ENCODE measurements around the gene CYTH3.
"Not testable (repeated sequence)": the region's sequence is repeated elsewhere in the genome, so short reads cannot be mapped to it uniquely, and the experiment has no call there.

CYTH3 gene

GRCh38 chr7:6154542-6155404, 117.7 kb downstream of the CYTH3 start:
- H3K27ac Mint-ChIP-seq = no peak overlapping the region
- no peak for TF ChIP-seq CTCF (IDR thresholded peaks at IDR 0.05)
- no peak overlapping the region for H3K4me3 Mint-ChIP-seq
- H3K9me3 Mint-ChIP-seq = no peaks in the 10 kb centered on the region
- no peak for DNase-seq
- no peaks in the 10 kb centered on the region for H3K27me3 Mint-ChIP-seq (ENCODE audit: low read depth, poor library complexity)
- H3K36me3 Mint-ChIP-seq (ENCODE audit: low read depth) = peaks cover 72% of the 10 kb centered on the region
- peaks cover 11% of the 10 kb centered on the region for H3K4me1 Mint-ChIP-seq

GRCh38 chr7:6153646-6154541, 118.5 kb downstream of the CYTH3 start:
- no peak for TF ChIP-seq CTCF (IDR thresholded peaks at IDR 0.05)
- Mint-ChIP-seq H3K27ac (no peak overlapping the region), H3K4me3 (no peak overlapping the region), H3K27me3 (ENCODE audit: low read depth, poor library complexity) (no peaks in the 10 kb centered on the region), H3K9me3 (no peaks in the 10 kb centered on the region), H3K4me1 (peaks cover 9% of the 10 kb centered on the region), H3K36me3 (ENCODE audit: low read depth) (peaks cover 76% of the 10 kb centered on the region)
- DNase-seq = no peak

- H3K36me3 Mint-ChIP-seq (ENCODE audit: low read depth) = peaks cover 77% of the 10 kb centered on the region
- peaks cover 16% of the 10 kb centered on the region for H3K4me1 Mint-ChIP-seq
- H3K27me3 Mint-ChIP-seq (ENCODE audit: low read depth, poor library complexity) = no peaks in the 10 kb centered on the region
- no peak overlapping the region for H3K4me3 Mint-ChIP-seq
- no peak for TF ChIP-seq CTCF (IDR thresholded peaks at IDR 0.05)
- no peak for DNase-seq
- no peak overlapping the region for H3K27ac Mint-ChIP-seq
- no peaks in the 10 kb centered on the region for H3K9me3 Mint-ChIP-seq
Observed at GRCh38 chr7:6151994-6152735, 120.3 kb downstream of the CYTH3 start.

GRCh38 chr7:6151527-6151926, 120.9 kb downstream of the CYTH3 start:
- H3K9me3 Mint-ChIP-seq; H3K27me3 Mint-ChIP-seq (ENCODE audit: low read depth, poor library complexity); H3K27ac Mint-ChIP-seq; H3K4me3 Mint-ChIP-seq; DNase-seq: not testable (repeated sequence)
- Mint-ChIP-seq H3K36me3 (ENCODE audit: low read depth) (peaks cover 78% of the 10 kb centered on the region), H3K4me1 (peaks cover 16% of the 10 kb centered on the region)

- Mint-ChIP-seq H3K27ac (no peak overlapping the region), H3K27me3 (ENCODE audit: low read depth, poor library complexity) (no peaks in the 10 kb centered on the region), H3K9me3 (no peaks in the 10 kb centered on the region), H3K4me3 (no peak overlapping the region), H3K4me1 (peaks cover 16% of the 10 kb centered on the region), H3K36me3 (ENCODE audit: low read depth) (peaks cover 78% of the 10 kb centered on the region)
- TF ChIP-seq CTCF (IDR thresholded peaks at IDR 0.05) = no peak
- DNase-seq = no peak
Observed at GRCh38 chr7:6149996-6150395, 122.4 kb downstream of the CYTH3 start.

Measured in nephron progenitor cell (in vitro differentiated cells).